GM19043 (cell line): Measurements from ENCODE around the gene CEP63.

ENCODE experiments used
- ATAC-seq: cut with Tn5 transposase; IDR thresholded peaks from one replicate; pipeline ENCODE4 v1.9.1; 2021; ENCODE audit warnings: low read depth; ENCODE audit not compliant: unreplicated experiment

CEP63 gene

DNA sequence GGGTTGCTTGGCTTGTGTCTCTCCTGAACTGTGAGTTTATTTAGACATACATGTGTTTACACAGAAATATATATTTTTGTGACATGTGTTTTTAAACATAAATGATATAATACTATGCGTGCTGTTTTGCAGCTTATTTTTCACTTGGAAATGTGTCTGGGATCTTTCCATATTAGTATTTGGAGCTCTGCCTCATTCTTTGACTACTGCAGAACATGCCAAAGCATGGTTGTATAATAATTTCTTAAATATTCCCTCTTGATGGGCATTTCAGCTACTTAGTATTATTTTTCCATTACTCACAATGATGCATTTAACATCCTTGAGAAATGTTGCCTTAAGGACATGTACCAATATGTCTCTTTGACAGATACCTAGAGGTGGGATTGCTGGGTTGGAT, 19.5 kb upstream of the CEP63 start:
- ATAC-seq = no peak

GRCh38 chr3:134468519-134468918, 17.3 kb upstream of the CEP63 start:
- no peak for ATAC-seq

DNA sequence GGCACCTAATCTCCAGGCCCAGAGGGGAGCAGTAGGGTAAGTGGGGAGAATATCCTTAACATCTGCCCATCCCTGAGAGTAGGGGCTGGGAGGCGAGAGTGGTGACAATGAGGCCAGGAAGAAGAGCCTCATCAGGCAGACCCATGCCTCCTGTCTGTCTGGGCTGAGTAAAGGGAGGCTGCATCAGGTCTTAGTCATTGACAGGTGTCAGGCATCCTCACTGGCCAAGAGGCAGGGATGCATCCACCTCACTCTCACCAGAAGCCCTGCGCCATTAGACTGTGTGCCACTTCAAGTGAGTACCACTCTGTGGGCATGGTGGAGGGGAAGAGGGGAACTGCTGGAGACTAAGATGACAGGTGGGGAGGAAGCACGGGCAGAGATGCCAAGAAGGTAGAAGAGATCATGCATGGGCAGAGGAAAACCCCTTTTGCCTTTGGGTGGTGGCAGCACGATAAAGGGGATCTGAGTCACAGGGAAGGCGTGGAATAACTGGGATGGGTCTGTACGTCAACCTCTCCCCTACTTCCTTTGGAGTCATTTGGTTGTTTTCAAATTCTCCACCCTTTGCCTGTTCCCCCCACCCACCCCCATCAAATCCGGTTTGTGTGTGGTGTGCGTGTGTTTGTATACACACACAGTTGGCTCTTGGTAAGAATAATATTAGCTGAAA, 14.2 kb upstream of the CEP63 start:
- ATAC-seq = no peak

DNA sequence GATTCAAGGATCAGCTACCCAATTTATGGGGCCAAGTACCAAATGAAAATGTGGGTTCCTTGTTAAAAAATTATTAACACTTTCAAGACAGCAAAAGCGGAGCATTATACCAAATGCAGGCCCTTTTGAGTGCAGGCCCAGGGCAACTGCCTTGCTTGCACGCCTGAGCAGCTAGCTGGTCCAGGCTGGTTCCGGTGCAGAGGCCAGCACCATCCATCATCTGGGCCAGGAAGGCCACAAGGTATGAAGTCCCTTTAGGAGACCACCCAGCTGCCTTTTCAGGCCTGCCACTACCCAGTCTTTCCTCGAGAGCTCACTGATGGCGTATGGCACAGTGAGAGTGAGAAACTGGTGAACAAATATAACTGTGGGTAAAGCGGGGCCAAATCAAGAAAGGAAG, 13.0 kb upstream of the CEP63 start:
- no peak for ATAC-seq

- ATAC-seq = no peak
Measured at GRCh38 chr3:134473868-134474546, 11.8 kb upstream of the CEP63 start.

- ATAC-seq = no peak
Measured at GRCh38 chr3:134474956-134475355, 10.9 kb upstream of the CEP63 start.

GRCh38 chr3:134476306-134476705, 9.6 kb upstream of the CEP63 start:
- ATAC-seq = no peak

DNA sequence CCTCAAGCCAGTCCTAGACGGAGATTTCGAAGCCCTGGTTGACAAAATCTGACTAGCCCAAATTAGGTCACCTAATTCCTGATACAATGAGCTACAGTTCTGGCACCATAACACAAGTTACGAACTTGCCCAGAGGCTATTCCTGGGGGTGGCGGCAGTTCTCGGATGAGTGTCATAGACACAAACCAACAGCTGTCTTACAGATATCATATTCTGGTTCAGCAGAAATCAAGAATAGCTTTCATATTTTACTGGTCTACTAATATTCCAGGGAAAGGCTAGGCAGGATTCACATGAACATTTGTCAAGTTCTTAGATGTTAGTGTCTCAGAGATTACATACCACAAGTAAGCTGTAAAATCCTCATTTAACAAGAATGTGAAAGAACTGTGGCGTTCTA, 8.9 kb upstream of the CEP63 start:
- ATAC-seq = no peak

GRCh38 chr3:134477938-134478337, 7.9 kb upstream of the CEP63 start:
- no peak for ATAC-seq

GRCh38 chr3:134480546-134480945, 5.3 kb upstream of the CEP63 start:
- ATAC-seq = no peak

DNA sequence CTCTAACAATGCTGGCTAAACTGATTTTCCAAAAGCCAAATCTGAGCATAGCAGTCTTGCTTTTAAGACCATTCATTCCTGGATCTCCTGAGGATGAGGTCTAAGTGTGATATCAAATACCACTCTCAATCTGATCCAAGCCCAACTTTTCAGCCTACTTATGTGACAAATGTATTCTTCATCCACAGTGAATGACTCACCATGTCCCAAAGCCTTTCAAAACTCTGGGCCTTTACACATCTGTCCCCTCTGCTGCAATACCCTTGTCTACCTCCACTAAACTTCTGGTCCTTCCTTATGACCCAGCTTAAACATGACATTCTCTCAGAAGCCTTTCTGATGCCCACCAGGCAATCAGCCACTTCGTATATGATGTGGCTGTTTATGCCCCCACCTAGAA, 4.7 kb upstream of the CEP63 start:
- ATAC-seq = no peak

DNA sequence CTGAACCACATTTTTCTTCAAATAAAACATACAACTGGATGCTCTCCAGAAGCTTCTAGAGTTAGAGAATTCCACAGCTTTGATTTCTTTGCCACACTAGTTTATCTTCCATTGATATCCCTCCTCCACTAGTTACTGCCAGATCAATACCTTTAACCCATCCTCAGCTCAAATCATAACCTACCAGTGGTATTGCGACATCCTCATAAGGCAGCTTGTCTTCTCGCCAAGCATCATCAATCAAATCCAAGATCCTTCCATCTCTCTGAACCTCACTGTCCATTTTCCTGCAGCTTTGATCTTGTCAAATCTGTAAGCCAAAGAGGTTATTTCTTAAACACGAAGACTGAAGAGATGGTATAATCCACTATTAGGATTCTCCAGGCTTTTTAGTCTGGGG, 3.2 kb upstream of the CEP63 start:
- ATAC-seq = no peak

GRCh38 chr3:134483195-134483900, 2.5 kb upstream of the CEP63 start:
- no peak for ATAC-seq

GRCh38 chr3:134485075-134485717, 661 bp upstream of the CEP63 start:
- ATAC-seq = no peak

DNA sequence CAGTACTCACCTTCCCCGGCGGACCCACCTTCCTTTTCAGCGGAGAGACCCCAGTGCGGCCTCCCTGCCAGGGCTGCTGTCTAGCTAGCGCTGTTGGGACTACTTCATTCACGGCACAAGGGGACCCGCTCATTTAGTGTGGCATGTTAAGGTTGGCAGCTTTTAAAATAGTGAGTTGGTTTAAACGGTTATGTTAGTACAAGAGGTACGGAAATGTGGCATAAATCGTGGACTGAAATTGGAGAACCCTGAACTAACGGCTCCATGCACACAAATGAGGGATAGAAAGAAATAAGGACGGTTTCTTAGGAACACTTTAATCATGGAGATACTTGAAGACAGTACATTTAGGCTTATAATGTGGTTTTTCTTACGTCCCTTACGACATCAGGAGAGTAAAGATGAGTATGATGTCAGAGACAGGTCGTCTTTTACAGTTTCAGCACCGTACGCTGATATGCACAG, 752 bp downstream of the CEP63 start:
- ATAC-seq = peak; percentile 2

GRCh38 chr3:134487406-134487805, 1.5 kb downstream of the CEP63 start:
- peak; percentile 22 for ATAC-seq

DNA sequence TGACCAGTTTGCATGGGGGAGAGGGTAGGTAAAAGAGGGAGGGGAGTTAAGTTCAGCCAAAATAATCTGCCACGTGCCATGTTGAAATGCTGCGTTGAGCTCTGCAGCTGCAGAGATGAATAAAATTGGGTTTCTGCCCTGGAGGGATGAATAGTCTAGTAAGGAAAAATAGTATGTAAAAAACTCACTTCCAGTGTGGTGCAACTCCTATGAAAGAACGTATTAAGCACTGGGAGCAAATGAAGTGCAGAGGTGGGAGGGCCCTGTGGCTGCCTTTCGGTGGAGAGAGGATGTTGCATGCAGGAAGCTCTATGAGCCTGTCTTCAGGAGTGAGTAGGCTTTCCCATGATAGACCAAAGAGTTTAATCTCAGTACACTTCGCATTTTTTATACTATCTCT, 8.6 kb downstream of the CEP63 start:
- no peak for ATAC-seq

DNA sequence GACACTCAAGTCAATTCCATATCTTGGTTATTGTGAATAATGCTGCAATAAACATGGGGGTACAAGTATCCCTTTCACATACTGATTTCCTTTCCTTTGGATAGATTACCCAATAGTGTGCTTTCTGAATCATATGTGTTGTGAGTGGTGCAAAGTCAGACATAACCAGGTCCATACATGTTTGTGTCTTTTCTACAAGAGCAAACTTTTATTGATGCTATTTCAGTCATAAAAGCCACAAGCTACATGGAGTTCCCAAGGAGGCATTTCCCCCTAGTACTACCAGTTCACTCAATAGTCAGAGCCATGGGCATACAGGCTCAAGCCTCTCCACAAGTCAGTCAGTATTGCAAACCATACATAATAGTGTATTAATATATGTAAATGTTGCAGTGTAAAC, 10.1 kb downstream of the CEP63 start:
- ATAC-seq = no peak

DNA sequence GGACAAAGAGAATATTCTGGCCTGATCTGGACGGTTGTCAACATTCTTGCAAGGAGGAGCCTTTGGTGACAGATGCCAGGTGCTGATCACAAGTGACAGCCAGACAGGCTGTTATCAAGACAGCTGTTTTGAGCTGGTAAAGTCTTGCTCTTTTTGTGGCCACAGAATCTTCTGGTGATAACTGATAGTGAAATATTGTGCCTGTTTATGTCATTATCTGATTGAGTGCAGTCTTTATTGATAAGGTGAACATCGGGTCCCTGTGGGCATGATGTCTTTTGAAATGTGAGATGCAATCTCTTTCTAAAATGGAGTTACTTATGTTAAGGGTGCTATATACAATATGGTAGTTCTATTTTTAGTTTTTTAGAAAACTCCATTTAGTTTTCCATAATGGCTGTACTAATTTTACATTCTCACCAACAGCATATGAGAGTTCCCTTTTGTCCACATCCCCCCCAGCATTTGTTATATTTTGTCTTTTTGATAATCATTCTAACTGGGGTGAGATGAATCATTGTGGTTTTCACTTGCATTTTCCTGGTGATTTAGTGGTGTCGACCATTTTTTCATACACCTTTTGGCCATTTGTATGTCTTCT, 10.7 kb downstream of the CEP63 start:
- no peak for ATAC-seq

GRCh38 chr3:134503266-134503665, 17.4 kb downstream of the CEP63 start:
- no peak for ATAC-seq

- ATAC-seq = no peak
Measured at GRCh38 chr3:134504132-134504531, 18.3 kb downstream of the CEP63 start.
